Lower leg skin (tissue), 3 donors: ENCODE results near the gene SERPIND1.

Source experiments
- CTCF ChIP-seq, 3 donors: fragments of 450-650 bp; IDR thresholded peaks; one replicate each; pipeline ENCODE4 v1.5.1; 2016; ENCODE audit warnings: antibody characterized with exemption in 3 of 3, mild to moderate bottlenecking in 3 of 3, moderate library complexity in 2 of 3
- POLR2A ChIP-seq, 2 donors: fragments of 450-650 bp; IDR thresholded peaks; one replicate each; pipeline ENCODE4 v1.6.1; 2016 to 2017; ENCODE audit warnings: antibody characterized with exemption in 2 of 2, mild to moderate bottlenecking in 1 of 2, moderate library complexity in 1 of 2

- no peak for TF ChIP-seq POLR2A (IDR thresholded peaks at IDR 0.05)
- TF ChIP-seq CTCF (IDR thresholded peaks at IDR 0.05): no peak
Observed at GRCh38 chr22:20779014-20779817, 5.3 kb downstream of the SERPIND1 start.
